ENCODE data around the gene DDX10.

DNA sequence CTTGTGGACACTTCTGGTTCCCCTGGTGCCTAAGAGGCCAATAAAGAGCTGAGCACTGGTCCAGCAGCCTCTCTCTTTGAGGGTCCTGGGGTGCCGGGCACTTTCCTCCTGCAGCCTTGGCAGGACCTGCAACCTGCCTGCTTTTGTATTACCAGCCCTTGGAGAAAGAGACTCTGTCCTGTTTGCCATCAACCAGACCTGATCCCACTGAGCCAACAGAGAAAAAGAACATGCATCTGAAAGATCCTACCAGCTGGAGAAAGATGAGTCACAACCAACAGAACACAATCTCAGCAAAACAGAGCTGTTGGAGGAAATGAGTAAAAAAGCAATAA, 321.0 kb downstream of the DDX10 start:
- TF ChIP-seq, protein P1, sequence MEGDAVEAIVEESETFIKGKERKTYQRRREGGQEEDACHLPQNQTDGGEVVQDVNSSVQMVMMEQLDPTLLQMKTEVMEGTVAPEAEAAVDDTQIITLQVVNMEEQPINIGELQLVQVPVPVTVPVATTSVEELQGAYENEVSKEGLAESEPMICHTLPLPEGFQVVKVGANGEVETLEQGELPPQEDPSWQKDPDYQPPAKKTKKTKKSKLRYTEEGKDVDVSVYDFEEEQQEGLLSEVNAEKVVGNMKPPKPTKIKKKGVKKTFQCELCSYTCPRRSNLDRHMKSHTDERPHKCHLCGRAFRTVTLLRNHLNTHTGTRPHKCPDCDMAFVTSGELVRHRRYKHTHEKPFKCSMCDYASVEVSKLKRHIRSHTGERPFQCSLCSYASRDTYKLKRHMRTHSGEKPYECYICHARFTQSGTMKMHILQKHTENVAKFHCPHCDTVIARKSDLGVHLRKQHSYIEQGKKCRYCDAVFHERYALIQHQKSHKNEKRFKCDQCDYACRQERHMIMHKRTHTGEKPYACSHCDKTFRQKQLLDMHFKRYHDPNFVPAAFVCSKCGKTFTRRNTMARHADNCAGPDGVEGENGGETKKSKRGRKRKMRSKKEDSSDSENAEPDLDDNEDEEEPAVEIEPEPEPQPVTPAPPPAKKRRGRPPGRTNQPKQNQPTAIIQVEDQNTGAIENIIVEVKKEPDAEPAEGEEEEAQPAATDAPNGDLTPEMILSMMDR (IDR thresholded peaks at IDR 0.05) = no peak
- TF ChIP-seq POLR2A (IDR thresholded peaks at IDR 0.05) = no peak

Data from adrenal gland (tissue), 5 donors.